Amniotic epithelial cell (primary cell): ENCODE results near the gene AUNIP.
"Not testable (repeated sequence)": the region's sequence is repeated elsewhere in the genome, so short reads cannot be mapped to it uniquely, and the experiment has no call there.

Source experiments
- DNase-seq: peaks from one replicate; pipeline ENCODE4 v3.0.0-alpha.2; 2010; ENCODE audit warnings: low read depth

AUNIP gene

DNA sequence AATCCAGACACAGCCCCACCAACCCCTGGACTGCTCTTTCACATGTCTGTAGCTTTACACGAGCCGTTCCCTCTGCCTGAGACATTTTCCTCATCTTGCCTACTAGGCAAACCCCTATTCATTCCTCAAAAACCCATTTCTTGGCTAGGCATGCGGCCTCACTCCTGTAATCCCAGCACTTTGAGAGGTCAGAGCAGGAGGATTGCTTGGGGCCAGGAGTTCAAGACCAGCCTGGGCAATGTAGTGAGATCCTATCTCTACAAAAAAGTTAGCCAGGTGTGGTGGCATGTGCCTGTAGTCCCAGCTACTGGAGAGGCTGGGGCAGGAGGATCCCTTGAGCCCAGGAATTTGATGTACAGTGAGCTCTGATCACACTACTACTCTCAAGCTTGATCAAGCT, 5.2 kb upstream of the AUNIP start:
- no peak for DNase-seq

DNA sequence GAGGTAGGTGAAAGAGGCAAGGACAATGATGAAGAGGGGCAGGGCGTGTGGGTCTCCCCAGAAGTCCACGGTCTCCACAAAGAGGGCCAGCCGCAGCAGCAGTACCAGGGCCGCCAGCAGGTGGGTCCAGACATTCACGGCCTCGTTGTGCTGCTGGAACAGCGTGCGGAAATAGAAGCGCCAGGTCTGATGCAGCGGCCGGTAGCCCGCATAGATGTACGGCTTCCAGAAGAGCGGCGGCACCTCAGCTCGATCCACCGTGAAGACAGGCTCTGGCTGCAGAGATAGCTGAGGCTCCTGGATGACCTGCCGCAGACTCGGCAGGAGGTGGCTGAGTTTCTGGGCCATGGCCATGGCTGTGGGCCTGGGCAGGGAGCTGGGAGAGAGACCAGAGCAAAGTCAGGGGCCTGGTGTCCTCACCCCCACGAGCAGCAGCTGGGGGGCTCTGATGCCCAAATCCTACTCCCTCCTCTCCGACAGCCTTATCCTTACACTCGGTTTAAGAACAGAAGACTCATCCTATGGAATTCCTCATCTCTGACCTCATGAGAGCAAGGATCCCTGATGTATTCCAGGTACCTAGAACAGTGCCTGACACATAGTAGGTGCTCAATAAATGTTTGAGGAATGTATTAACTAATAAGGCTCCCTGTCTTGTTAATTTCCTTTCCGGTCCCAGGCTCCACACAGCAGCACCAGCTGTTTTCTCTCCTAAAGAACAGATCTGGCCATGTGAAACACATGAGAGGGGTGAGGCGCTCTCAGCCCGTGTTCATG, 4.4 kb upstream of the AUNIP start:
- no peak for DNase-seq

DNA sequence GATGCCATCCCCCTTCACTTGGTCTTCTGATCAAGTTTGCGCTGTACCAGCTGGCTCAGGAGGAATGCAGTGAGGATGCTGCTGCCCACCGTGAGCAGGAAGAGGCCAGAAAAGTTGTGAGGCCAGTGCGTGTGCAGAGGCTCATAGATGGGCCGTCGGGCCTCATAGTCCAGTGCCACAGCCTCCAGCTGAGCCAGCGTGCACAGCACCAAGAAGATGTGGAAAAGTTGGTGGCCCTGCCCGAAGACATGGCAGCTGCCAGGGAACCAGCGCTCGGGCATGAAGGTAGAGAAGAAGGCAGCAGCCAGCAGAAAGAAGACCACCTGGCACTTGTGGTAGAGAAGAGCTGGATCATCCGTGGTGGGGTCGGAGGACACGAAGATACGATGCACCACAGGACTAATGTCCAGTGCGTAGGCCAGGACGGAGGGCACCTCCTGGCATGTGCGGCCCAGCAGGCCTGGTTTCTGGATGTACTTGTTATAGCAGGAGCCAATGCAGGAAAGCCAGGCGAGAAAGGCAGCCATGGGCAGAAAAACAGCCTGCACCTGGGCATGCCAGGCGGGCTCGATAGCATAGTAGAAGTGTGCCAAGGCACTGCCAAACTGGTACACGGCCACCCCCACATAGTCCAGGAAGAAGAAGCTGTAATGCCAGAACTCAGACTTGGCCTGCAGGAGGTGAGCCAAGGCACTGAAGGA, 3.7 kb upstream of the AUNIP start:
- DNase-seq: no peak

DNA sequence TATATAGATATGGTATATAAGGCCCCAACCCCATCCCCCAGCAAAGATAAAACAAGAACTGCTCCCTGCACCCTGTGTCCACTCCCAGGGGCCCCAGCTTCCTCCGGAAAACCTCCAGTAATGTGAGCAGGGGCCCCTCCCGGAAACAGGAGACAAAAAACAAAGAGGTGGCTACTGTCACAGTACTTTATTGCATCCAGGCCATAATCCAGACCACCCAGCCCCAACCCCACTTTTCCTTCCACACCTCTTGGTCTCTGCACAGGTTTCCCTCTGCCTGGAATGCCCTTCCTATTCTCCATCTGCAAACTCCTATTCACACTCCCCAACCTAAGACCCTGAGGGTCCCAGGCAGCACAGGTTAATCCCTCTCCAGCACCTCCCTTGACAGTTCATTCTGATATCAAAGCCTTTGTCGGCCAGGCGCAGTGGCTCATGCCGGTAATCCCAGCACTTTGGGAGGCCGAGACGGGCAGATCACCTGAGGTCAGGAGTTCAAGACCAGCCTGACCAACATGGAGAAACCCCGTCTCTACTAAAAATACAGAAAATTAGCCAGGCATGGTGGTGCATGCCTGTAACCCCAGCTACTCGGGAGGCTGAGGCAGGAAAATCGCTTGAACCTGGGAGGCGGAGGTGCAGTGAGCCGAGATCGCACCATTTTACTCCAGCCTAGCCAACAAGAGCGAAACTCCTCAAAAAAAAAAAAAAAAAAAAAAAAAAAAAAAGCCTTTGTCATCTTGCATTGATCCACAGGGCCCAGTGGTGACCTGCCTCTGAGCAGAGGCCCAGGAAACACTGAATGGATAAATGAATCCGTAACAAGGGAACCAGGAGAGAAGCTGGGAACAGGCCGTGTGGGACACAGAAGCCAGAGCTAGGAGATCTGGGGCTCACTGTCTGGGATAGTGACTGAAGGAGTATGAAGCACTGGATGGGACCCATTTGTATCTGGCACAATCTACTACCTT, 2.3 kb upstream of the AUNIP start:
- DNase-seq: no peak

DNA sequence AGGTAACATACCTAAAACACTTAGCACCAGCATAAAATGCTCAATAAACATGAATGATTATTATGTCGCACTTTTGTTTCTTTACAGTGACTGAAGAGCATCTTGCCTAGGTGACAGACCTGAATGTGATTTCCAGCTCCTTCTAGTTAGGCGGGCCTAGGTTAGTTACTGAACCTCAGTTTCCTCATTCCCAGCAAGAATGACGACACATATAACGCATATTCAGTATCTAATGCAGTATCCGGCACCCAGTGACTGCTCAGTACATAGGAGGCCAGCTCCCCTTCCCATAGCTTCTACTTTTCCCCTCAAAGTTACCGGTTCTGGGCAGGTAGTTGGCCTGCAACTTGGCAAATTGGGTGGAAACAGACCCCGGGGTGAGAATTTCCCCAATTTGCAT, 763 bp downstream of the AUNIP start:
- no peak for DNase-seq

DNA sequence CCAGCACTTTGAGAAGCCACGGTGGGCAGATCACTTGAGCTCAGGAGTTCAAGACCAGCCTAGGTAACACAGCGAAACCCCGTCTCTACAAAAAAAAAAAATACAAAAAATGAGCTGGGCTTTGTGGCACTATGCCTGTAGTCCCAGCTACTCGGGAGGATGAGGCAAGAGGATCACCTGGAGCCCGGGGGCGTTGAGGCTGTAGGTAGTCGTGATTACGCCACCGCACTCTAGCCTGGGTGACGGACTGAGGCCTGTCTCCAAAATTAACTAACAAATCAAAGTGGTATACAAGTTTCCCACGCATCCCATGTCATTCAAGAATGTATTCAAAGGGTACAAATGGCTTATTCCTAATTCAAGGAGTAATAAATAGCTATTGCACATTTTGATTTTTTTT, 2.4 kb downstream of the AUNIP start:
- DNase-seq: no peak

DNA sequence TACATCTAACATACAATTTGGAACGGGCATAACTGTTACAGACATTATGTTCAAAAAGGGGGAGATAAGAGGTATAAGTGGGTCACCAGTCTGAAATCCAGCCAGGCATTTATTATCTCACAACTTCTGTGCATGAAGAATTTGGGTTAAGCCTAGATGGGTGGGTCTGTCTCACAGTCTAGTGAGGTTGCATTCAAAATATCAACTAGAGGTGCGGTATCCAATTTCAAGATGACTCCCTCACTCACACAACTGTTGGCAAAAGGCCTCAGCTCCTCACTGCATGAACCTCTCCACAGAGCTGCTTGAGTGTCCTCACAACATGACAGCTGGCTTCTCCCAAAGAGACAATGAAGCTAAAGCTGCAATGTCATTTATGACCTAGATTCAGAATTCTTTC, 4.7 kb downstream of the AUNIP start:
- DNase-seq: peak; percentile 10

DNA sequence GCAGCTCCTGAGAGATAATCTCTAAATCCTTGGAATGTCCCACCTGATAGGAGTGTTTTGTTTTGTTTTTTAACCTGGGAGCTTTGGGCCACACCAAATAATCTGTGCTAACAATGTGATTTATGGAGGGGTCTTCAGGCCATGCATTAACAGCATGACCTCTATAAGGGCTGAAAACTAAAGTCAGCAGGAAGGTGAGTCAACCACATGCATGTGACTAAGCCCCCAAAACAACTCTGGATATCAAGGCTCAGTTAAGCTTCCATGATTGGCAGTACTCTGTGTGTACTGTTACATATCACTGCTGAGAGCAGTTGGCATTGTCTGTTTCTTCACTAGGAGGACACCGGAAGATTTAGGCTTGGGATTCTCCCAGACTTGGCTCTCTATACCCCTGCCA, 10.7 kb downstream of the AUNIP start:
- DNase-seq: peak; percentile 64

DNA sequence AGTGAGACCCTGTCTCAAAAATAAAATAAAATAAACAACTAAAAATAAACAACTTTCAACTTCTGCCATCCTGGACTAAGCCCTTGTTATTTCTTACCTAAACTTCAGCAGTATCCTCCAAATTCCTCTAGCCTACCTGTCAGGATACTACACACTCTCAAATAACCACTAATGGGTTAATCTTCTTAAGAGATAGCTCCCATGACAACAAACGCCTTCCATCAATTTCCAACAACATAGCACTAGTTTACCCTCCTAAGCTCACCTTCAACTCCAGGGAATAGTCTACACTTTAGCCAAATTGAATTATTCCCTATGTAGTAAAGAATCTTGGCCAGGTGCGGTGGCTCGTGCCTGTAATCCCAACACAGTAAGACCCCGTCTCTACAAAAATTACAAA, 11.3 kb downstream of the AUNIP start:
- DNase-seq: no peak

DNA sequence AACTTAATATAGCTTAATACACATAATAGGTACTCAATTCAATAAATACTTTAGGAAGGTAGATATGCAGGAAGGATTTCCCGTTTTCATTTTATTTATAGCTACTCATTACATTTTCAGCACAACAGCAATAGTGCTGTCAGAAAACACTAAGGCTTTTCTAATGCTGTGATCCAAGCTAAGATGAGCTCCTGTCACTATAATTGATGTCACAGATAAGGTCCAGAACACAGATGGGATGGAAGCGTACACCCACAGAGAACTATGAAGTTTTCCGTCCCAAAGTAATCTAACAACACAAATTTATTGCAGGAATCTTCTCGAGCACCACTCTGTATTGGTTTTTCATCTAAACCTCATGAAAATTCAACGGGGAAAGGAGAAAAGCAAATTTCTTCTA, 13.6 kb downstream of the AUNIP start:
- DNase-seq: no peak

DNA sequence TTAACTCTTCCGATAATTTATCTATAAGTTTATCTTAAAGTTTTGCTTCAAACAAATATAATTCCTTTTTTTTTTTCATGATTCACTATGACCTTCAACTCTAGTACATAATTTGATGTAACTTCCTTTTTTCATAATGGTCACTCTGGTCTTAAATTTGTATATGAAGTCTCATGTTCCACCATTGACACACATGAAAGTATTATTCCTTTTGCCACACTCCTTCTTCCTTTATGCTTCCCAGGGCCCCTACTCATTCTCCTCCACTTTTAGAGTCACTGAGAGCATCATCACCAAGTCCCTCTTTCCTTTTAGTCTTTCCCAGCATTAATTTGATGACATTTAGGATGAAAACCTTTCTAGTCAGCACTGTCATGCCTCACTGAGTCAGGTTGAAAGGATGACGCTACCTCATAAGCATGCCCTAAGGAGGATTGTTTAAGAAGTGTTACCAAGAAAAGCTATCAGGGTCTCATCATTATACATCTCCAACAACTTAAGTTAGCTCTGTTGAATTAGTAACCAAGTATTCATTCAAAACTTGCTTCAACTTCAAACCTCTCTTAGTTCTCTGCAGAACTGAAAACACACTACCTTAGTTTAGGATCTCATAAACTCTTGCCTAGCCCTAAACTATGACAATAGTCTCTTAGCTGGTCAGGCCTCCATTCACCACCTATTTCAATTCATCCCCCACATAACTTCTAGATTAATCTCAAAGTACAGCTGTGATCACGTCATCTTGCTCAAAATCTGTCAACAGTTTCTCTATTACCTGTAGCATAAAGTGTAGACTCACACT, 14.5 kb downstream of the AUNIP start:
- DNase-seq: no peak

DNA sequence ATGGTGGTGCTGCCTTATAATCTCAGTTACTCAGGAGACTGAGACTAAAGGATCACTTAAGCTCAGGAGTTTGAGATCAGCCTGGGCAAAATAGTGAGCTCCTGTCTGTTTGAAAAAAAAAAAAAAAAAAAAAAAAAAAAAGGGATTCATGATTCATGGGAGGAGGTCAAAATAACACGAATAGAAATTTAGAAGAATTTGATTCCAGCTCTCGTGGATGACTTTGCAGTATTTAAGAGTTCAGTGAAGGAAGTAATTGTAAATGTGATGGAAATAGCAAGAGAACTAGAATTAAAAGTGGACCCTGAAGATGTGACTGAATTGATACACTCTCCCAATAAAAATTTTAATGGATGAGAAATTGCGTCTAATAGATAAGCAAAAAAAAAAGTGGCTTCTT, 15.8 kb downstream of the AUNIP start:
- no peak for DNase-seq

DNA sequence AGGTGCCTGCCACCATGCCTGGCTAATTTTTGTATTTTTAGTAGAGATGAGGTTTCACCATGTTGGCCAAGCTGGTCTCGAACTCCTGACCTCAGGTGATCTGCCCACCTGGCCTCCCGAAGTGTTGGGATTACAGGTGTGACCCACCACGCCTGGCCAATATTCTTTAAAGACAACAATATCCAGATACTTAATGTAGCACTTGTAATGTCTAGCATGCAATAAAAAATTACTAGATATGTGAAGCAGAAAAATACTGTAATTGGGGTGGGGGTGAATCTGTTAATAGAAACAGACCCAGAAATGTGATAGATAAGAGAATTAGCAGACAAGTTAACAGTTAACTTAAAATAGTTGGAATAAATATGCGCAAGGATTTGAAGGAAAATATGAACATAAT, 19.4 kb downstream of the AUNIP start:
- DNase-seq: not testable (repeated sequence)

DNA sequence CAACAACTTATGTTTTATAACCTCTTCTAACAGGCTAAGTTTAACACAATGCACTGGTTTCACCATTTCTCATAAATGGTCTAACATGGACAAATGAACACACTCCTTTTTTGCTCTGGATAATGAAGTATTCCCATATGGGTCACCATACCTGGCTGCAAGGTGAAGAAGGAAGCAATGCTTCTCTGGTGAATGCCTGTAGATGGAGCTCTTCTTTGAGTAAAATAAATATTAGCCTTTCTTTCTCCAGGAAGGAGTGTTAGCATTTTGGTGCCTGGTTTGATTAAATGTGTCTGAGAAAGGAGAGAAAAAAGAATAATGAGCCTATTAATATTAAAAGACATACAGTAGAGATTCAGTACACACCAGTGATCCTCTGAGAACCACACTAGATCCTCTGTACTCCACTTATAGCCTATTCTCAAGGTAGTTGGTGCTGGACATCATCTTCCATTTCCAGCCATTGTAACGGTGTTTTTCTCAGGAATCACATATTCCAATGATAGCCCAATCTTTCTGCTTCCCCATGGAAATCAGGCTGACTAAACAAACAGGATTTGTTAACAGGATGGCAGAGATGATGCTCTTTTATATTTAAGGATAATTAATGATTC, 21.9 kb downstream of the AUNIP start:
- DNase-seq: peak; percentile 24

DNA sequence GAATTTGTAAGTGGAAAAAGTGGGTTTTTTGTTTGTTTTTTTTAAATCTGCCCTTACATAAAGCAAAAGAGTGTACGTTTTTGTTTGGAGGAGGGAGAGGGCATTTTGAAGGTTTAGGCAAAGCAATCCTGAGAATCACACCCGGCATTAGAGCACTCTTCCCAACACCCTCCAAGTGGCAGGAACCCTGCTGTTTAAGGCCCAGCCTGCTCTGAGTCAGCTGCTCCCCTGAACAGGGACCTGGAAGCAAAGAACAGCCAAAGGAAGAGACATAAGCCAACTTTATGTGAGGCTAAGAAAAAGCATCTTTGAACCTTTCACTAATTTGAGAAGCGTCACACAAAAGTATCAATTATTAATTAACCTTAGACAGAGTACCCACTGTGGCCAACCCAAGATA, 22.6 kb downstream of the AUNIP start:
- DNase-seq: no peak

DNA sequence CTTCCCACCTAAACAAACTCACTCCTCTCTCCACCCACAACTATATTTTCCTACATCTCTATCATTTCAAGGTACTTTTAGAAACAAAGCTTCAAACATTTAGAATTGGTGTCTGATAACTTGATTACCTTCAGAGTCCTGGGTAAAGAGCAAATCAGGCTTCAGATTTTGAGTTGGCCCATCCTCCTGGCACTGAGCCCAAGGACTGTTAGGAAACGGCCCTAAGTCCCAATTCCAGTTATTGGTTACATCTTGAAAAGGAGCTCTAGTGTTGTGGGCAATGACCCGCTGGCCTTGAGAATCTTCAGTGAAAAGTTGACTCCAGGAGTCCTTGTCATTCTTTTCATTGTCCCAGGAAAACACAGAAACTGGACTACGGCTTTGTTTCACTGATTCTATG, 24.4 kb downstream of the AUNIP start:
- DNase-seq: no peak

DNA sequence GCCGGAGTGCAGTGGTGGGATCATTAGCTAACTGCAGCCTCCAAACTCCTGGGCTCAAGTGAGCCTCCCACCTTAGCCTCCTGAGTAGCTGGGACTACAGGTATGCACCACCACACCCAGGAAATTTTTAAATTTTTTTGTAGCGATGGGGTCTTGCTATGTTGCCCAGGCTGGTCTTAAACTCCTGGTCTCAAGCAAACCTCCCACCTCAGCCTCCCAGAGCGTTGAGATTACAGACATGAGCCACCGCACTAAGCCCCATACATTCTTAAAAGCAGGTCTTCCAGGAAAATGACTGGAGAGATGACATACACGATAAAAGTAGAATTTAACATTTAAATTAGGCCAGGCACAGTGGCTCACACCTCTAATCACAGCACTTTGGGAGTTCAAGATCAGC, 26.1 kb downstream of the AUNIP start:
- no peak for DNase-seq

DNA sequence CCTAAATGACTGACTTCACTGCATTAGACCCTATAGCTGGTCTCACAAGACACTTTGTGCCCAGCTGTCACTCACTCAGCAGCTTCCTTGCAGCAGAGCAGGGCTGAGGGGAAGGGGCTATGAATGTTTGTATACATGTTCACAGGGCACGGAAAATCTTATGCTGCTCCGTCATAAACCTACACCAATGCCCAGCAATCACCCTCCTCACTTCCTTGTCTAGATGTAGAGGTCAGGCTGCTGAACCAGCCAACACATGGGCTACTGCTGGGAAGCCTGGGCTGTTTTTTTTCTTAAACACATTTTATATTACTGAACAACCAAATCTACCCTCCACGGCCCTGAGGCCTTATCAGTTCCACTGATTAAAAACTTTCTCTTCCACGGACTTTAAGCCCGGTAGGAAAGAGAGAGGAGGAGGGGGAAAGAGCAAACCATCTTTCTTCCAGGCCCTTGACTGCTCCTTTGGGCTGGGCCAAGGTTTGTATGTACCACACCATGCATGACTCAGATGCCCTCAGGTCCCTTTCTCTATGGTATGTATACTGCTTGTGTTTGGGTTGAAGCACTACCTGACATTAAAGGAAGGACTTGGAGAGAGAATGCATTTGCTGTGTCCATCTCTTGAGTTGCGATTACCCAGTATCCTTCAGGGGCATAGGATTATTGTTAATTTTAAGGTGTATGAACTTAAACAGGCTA, 26.8 kb downstream of the AUNIP start:
- DNase-seq: no peak

DNA sequence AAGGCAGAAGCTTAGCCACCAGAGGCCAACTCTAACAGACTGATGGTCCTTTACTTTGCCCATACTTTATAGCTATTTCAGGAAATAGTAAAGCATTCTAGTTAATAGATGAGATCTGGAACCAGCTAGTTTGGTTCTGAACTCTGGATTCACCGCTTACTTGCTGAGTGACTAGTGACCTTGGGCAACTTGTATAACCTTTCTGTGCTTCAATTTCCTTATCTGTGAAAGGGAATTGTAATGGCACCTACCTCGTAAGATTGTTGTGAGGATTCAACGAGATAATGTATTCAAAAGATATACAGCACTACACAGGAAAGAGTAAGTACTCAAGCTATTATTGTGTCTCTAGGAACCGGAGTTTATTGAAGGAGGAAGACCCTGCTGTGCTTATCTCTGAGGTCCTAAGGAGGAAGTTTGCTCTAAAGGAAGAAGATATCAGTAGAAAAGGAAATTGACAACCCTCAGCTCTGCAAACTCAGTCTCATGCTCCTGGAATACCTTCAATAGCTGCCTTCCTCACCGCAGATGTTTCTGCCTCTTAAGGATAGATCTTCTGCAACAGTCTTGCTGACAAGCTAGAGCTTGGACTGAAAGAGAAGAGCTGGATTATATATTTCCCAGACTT, 27.6 kb downstream of the AUNIP start:
- no peak for DNase-seq

DNA sequence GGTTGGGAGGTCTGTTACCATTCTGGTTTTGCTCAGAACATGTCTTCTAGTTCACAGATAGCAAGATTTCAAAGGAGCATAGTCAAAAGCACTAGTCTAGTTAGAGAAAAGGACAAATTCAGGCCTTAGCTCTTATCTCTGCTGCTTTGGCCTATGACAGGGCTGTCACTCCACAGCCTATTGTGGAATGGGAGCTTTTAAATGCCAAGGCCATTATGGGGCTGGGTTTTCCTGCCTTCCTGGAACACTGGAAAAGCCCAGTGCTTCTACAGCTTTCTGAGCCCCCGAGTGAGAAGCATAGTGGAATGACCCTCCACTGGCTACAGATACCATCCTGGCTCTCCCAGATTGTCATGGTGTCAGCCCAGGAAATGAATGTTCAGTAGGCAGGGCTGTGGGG, 30.2 kb downstream of the AUNIP start:
- DNase-seq: no peak
